H1 (cell line): Measurements from ENCODE around the gene ESCO1.

Experiments
- CTCF ChIP-seq, 3 experiments: IDR thresholded peaks; 1 replicate in 2 of 3; 2 replicates in 1 of 3; pipeline versions ENCODE4 v1.5.1 to v1.6.1; 2011; ENCODE audit warnings: low read length in 3 of 3, mild to moderate bottlenecking in 3 of 3, inconsistent platforms in 2 of 3, low read depth in 1 of 3, moderate library complexity in 1 of 3; ENCODE audit not compliant: insufficient read depth in 1 of 3; ENCODE audit errors: control extremely low read depth in 1 of 3
- EGR1 ChIP-seq: IDR thresholded peaks from 2 replicates; pipeline ENCODE4 v1.6.1; 2011; ENCODE audit warnings: low read depth, low read length, borderline replicate concordance
- GABPA ChIP-seq: IDR thresholded peaks from 2 replicates; pipeline ENCODE4 v1.6.1; 2011; ENCODE audit warnings: mild to moderate bottlenecking, low read length, moderate library complexity, borderline replicate concordance; ENCODE audit not compliant: insufficient read depth
- HDAC2 ChIP-seq, 2 experiments: fragments of 300-600 bp in 1 of 2; sonication (generic) in 1 of 2; IDR thresholded peaks; 2 replicates each; pipeline ENCODE4 v1.6.1; 2011 to 2012; ENCODE audit warnings: low read depth in 2 of 2, low read length in 2 of 2, mild to moderate bottlenecking in 2 of 2, moderate library complexity in 2 of 2, borderline replicate concordance in 1 of 2, inconsistent platforms in 1 of 2
- JUND ChIP-seq: IDR thresholded peaks from 2 replicates; pipeline ENCODE4 v1.6.1; 2011; ENCODE audit warnings: mild to moderate bottlenecking, improper control_type of control experiment, low read length
- POLR2A ChIP-seq, 2 experiments: IDR thresholded peaks; 1 replicate in 1 of 2; 2 replicates in 1 of 2; pipeline ENCODE4 v1.6.1; 2011; ENCODE audit warnings: low read depth in 2 of 2, low read length in 2 of 2, mild to moderate bottlenecking in 2 of 2; ENCODE audit errors: control extremely low read depth in 1 of 2
- POLR2AphosphoS5 ChIP-seq: IDR thresholded peaks from 2 replicates; pipeline ENCODE4 v1.6.1; 2011; ENCODE audit warnings: low read depth, low read length
- SP1 ChIP-seq: IDR thresholded peaks from 2 replicates; pipeline ENCODE4 v1.6.1; 2011; ENCODE audit warnings: low read depth, low read length
- SP2 ChIP-seq: IDR thresholded peaks from 2 replicates; pipeline ENCODE4 v1.6.1; 2012; ENCODE audit warnings: mild to moderate bottlenecking, low read length, inconsistent platforms
- TAF1 ChIP-seq: IDR thresholded peaks from 2 replicates; pipeline ENCODE4 v1.6.1; 2011; ENCODE audit warnings: mild to moderate bottlenecking, low read depth, low read length
- YY1 ChIP-seq: IDR thresholded peaks from 2 replicates; pipeline ENCODE4 v1.6.1; 2011; ENCODE audit warnings: low read depth, mild to moderate bottlenecking, low read length

GRCh38 chr18:21484851-21485636 lies 115.5 kb downstream of the ESCO1 start:
- TF ChIP-seq POLR2A (IDR thresholded peaks at IDR 0.05; ENCODE audit: control extremely low read depth in 1 of 2, low read depth in 2 of 2, low read length in 2 of 2), result no peak
- TF ChIP-seq POLR2AphosphoS5, result no peak
- TF ChIP-seq CTCF (IDR thresholded peaks at IDR 0.05; ENCODE audit: control extremely low read depth in 1 of 3, insufficient read depth in 1 of 3, low read depth in 1 of 3, low read length in 3 of 3), result no peak
- TF ChIP-seq HDAC2 (IDR thresholded peaks at IDR 0.05; ENCODE audit: borderline replicate concordance in 1 of 2, low read depth in 2 of 2, low read length in 2 of 2), result no peak
- TF ChIP-seq SP2, result no peak
- TF ChIP-seq TAF1, result no peak
- TF ChIP-seq EGR1, result no peak
- TF ChIP-seq SP1, result no peak
- no peak for TF ChIP-seq GABPA
- TF ChIP-seq YY1, result no peak
- no peak for TF ChIP-seq JUND
